Measurements from ENCODE around the gene RDH5.

GRCh38 chr12:55765736-55766290 is 45.6 kb downstream of the RDH5 start:
- TF ChIP-seq TEAD4 (IDR thresholded peaks at IDR 0.05) = no peak
- TF ChIP-seq ZBTB7A (IDR thresholded peaks at IDR 0.05; ENCODE audit: low read depth) = no peak
- no peak for TF ChIP-seq CREB1 (IDR thresholded peaks at IDR 0.05; ENCODE audit: low read depth)
- TF ChIP-seq RAD21 (IDR thresholded peaks at IDR 0.05; ENCODE audit: low read depth) = no peak
- no peak for TF ChIP-seq TCF12 (IDR thresholded peaks at IDR 0.05; ENCODE audit: low read depth)
- no peak for TF ChIP-seq TAF1 (IDR thresholded peaks at IDR 0.05; ENCODE audit: low read depth)
- TF ChIP-seq CEBPB (IDR thresholded peaks at IDR 0.05) = no peak
- TF ChIP-seq EGR1 (IDR thresholded peaks at IDR 0.05) = no peak
- TF ChIP-seq EP300 (IDR thresholded peaks at IDR 0.05; ENCODE audit: borderline replicate concordance) = no peak

All from Ishikawa (cell line).